Measurements from ENCODE around the gene ERCC3. TPM values are rescaled to one million over a fixed set of nuclear protein-coding genes. Genes with fewer than 3 reads are reported as not detected.
"Not testable (repeated sequence)": the region's sequence is repeated elsewhere in the genome, so short reads cannot be mapped to it uniquely, and the experiment has no call there.

The ERCC3 gene
- total and polyA plus RNA-seq, 2 donors (not counting 1 experiment from before 2014, with no cell fraction given) = 37.7 to 38.2 TPM

GRCh38 chr2:127226520-127227263, 67.3 kb downstream of the ERCC3 start:
- DNase-seq (ENCODE audit: low read depth in 2 of 2) = peak; percentile 92 to 95
- no peaks in the 10 kb centered on the region for H4K20me1 ChIP-seq (ENCODE audit: control insufficient read depth, extremely low read depth, insufficient read depth, low read length)
- H2AFZ ChIP-seq (ENCODE audit: low read length) = no peak overlapping the region
- H3K4me1 ChIP-seq (ENCODE audit: control insufficient read depth, extremely low read depth, insufficient read depth, low read length) = peaks cover 4% of the 10 kb centered on the region
- peaks cover 14% of the 10 kb centered on the region for H3K27me3 ChIP-seq (ENCODE audit: control insufficient read depth, insufficient read depth, low read length)
- H3K4me3 ChIP-seq (replicated peaks in 1 of 4; ENCODE audit: control extremely low read depth in 1 of 4, insufficient read depth in 1 of 4, low read depth in 3 of 4, low read length in 4 of 4) = peak overlapping the region in 3 of 4 experiments; percentile 6 to 30 (median 10)
- H3K4me2 ChIP-seq (ENCODE audit: extremely low read depth, insufficient read depth, low read length) = peak overlapping the region; percentile 58
- H3K27ac ChIP-seq (ENCODE audit: insufficient read depth, low read length) = no peak overlapping the region
- H3K9me3 ChIP-seq (ENCODE audit: control insufficient read depth, insufficient read depth, low read depth, low read length) = no peaks in the 10 kb centered on the region
- TF ChIP-seq, protein P1, sequence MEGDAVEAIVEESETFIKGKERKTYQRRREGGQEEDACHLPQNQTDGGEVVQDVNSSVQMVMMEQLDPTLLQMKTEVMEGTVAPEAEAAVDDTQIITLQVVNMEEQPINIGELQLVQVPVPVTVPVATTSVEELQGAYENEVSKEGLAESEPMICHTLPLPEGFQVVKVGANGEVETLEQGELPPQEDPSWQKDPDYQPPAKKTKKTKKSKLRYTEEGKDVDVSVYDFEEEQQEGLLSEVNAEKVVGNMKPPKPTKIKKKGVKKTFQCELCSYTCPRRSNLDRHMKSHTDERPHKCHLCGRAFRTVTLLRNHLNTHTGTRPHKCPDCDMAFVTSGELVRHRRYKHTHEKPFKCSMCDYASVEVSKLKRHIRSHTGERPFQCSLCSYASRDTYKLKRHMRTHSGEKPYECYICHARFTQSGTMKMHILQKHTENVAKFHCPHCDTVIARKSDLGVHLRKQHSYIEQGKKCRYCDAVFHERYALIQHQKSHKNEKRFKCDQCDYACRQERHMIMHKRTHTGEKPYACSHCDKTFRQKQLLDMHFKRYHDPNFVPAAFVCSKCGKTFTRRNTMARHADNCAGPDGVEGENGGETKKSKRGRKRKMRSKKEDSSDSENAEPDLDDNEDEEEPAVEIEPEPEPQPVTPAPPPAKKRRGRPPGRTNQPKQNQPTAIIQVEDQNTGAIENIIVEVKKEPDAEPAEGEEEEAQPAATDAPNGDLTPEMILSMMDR (conservative IDR thresholded peaks at IDR 0.05 in 1 of 2, IDR thresholded peaks at IDR 0.05 in 1 of 2; ENCODE audit: low read depth in 1 of 2, low read length in 2 of 2) = no peak
- TF ChIP-seq EZH2 (IDR thresholded peaks at IDR 0.05; ENCODE audit: low read length, missing control alignments) = no peak
- H3K9ac ChIP-seq (ENCODE audit: insufficient read depth, low read length) = no peak overlapping the region
- H3K36me3 ChIP-seq (ENCODE audit: control insufficient read depth, insufficient read depth, low read length) = no peaks in the 10 kb centered on the region
- no peaks in the 10 kb centered on the region for H3K79me2 ChIP-seq (ENCODE audit: control insufficient read depth, insufficient read depth, low read length)

DNA sequence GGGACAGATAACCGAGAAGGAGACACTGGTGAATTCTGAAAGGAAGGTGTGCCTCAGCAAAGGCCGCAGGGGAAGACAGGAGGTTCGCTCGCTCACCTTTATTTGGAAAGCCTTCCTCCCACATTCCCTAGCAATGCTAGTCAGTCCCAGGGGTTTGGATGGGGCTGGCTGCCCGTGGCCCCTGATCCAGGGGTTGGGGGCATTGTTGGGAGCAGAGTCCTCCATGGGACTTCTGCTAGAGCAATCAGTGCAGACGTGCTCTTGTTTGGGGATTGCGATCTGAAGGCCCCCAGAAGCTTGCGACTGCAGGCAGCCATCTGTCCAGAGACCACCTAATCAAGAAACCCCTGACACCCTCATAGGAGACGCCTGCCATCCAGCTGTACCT, 67.8 kb downstream of the ERCC3 start:
- Histone ChIP-seq H4K20me1 (ENCODE audit: control insufficient read depth, extremely low read depth, insufficient read depth, low read length) (no peaks in the 10 kb centered on the region), H3K4me1 (ENCODE audit: control insufficient read depth, extremely low read depth, insufficient read depth, low read length) (peaks cover 4% of the 10 kb centered on the region), H3K9me3 (ENCODE audit: control insufficient read depth, insufficient read depth, low read depth, low read length) (no peaks in the 10 kb centered on the region), H2AFZ (ENCODE audit: low read length) (no peak overlapping the region), H3K27ac (ENCODE audit: insufficient read depth, low read length) (no peak overlapping the region), H3K36me3 (ENCODE audit: control insufficient read depth, insufficient read depth, low read length) (no peaks in the 10 kb centered on the region), H3K9ac (ENCODE audit: insufficient read depth, low read length) (no peak overlapping the region), H3K4me2 (ENCODE audit: extremely low read depth, insufficient read depth, low read length) (peak overlapping the region; percentile 58), H3K4me3 (replicated peaks in 1 of 4; ENCODE audit: control extremely low read depth in 1 of 4, insufficient read depth in 1 of 4, low read depth in 3 of 4, low read length in 4 of 4) (peak overlapping the region in 3 of 4 experiments; percentile 6 to 30 (median 10)), H3K79me2 (ENCODE audit: control insufficient read depth, insufficient read depth, low read length) (no peaks in the 10 kb centered on the region), H3K27me3 (ENCODE audit: control insufficient read depth, insufficient read depth, low read length) (peaks cover 16% of the 10 kb centered on the region)
- TF ChIP-seq EZH2 (IDR thresholded peaks at IDR 0.05; ENCODE audit: low read length, missing control alignments) = no peak
- TF ChIP-seq, protein P1 (conservative IDR thresholded peaks at IDR 0.05 in 1 of 2, IDR thresholded peaks at IDR 0.05 in 1 of 2; ENCODE audit: low read depth in 1 of 2, low read length in 2 of 2) = no peak
- DNase-seq (ENCODE audit: low read depth in 2 of 2) = no peak

- no peaks in the 10 kb centered on the region for H3K79me2 ChIP-seq (ENCODE audit: control insufficient read depth, insufficient read depth, low read length)
- H2AFZ ChIP-seq (ENCODE audit: low read length) = no peak overlapping the region
- H3K4me2 ChIP-seq (ENCODE audit: extremely low read depth, insufficient read depth, low read length) = no peak overlapping the region
- DNase-seq (ENCODE audit: low read depth in 2 of 2) = peak in 1 of 2 donors; percentile 91
- H3K27ac ChIP-seq (ENCODE audit: insufficient read depth, low read length) = no peak overlapping the region
- no peaks in the 10 kb centered on the region for H3K9me3 ChIP-seq (ENCODE audit: control insufficient read depth, insufficient read depth, low read depth, low read length)
- TF ChIP-seq, protein P1 (conservative IDR thresholded peaks at IDR 0.05 in 1 of 2, IDR thresholded peaks at IDR 0.05 in 1 of 2; ENCODE audit: low read depth in 1 of 2, low read length in 2 of 2) = no peak
- no peak for TF ChIP-seq EZH2 (IDR thresholded peaks at IDR 0.05; ENCODE audit: low read length, missing control alignments)
- H3K9ac ChIP-seq (ENCODE audit: insufficient read depth, low read length) = no peak overlapping the region
- peaks cover 22% of the 10 kb centered on the region for H3K27me3 ChIP-seq (ENCODE audit: control insufficient read depth, insufficient read depth, low read length)
- H3K4me1 ChIP-seq (ENCODE audit: control insufficient read depth, extremely low read depth, insufficient read depth, low read length) = peaks cover 4% of the 10 kb centered on the region
- no peaks in the 10 kb centered on the region for H4K20me1 ChIP-seq (ENCODE audit: control insufficient read depth, extremely low read depth, insufficient read depth, low read length)
- H3K4me3 ChIP-seq (replicated peaks in 1 of 4; ENCODE audit: control extremely low read depth in 1 of 4, insufficient read depth in 1 of 4, low read depth in 3 of 4, low read length in 4 of 4) = no peak overlapping the region
- no peaks in the 10 kb centered on the region for H3K36me3 ChIP-seq (ENCODE audit: control insufficient read depth, insufficient read depth, low read length)
Measured at GRCh38 chr2:127225186-127225960, 68.6 kb downstream of the ERCC3 start.

- DNase-seq (ENCODE audit: low read depth in 2 of 2); H3K79me2 ChIP-seq (ENCODE audit: control insufficient read depth, insufficient read depth, low read length); H3K36me3 ChIP-seq (ENCODE audit: control insufficient read depth, insufficient read depth, low read length); H2AFZ ChIP-seq (ENCODE audit: low read length); H3K9me3 ChIP-seq (ENCODE audit: control insufficient read depth, insufficient read depth, low read depth, low read length); H4K20me1 ChIP-seq (ENCODE audit: control insufficient read depth, extremely low read depth, insufficient read depth, low read length); H3K9ac ChIP-seq (ENCODE audit: insufficient read depth, low read length); H3K4me3 ChIP-seq (replicated peaks in 1 of 4; ENCODE audit: control extremely low read depth in 1 of 4, insufficient read depth in 1 of 4, low read depth in 3 of 4, low read length in 4 of 4); H3K4me2 ChIP-seq (ENCODE audit: extremely low read depth, insufficient read depth, low read length); H3K4me1 ChIP-seq (ENCODE audit: control insufficient read depth, extremely low read depth, insufficient read depth, low read length); H3K27ac ChIP-seq (ENCODE audit: insufficient read depth, low read length): not testable (repeated sequence)
- H3K27me3 ChIP-seq (ENCODE audit: control insufficient read depth, insufficient read depth, low read length) = peaks cover 29% of the 10 kb centered on the region
Measured at GRCh38 chr2:127224135-127224534, 69.8 kb downstream of the ERCC3 start.
